ENCODE data around the gene CAPN14. TPM values are rescaled to one million over a fixed set of nuclear protein-coding genes. Genes with fewer than 3 reads are reported as not detected.
A peak's percentile ranks its signal among the peaks of the same experiment; 100 is the strongest.

CAPN14 gene
- total and polyA plus RNA-seq, 4 donors, result 0.03 to 0.26 (median 0.14) TPM

DNA sequence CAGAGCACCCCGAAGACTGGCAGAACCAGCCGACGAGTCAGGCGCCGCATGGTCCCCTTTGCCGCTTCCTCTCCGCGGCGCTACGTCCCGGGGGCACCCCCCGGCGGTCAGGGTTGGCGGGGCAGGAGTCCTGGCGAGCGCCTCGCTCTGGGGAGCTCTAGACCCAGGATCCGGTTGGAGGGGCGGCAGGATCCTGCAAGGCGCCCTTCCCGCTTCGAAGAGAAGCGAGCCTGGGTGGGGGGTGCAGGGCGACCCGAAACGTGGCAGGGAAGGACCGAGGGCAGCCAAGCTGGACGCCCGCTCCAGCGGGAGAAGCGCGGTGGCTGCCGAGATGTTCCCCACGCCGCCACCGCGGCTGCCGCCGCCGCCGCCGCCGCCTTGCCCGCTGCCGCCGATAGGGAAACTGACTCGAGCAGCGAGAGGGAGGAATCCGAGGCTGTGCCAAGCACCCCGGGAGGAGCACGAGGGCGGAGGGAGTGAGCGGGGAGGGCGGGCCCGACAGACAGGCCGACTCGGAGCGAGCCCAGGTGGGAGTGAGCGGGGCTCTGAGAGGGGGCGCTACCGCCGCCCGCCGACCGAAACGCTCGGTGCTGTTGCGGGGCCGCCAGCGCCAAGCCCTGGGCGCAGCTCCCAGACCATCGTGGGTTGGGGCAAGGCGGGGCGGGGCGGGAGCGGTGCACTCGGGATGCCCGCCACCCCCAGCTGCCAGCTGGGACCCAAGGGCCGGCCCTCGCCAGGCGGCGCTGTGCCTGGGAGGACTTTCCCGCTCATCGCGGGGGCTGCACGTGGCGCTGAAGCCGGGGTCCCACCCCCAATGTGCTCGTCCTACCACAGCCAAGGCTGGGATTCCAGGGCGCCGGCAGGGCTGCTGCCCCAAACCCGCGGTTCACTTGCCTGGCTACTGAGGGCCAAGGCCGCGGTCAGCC is 79.0 kb downstream of the CAPN14 start, which contains the start of gene GALNT14:
TSS of gene GALNT14 (minus strand) at position 404 of the 926 bp plus-strand sequence. CDS start at position 50, 354 bp downstream.
- H3K4me3 ChIP-seq, result peak within 1 kb of the TSS; percentile 51
- H3K9ac ChIP-seq (ENCODE audit: insufficient read depth in 1 of 2, low read length in 2 of 2), result no peak within 1 kb of the TSS
- no peak within 1 kb of the TSS for H3K27ac ChIP-seq (ENCODE audit: low read depth in 1 of 2, low read length in 1 of 2)
- no peak for TF ChIP-seq CTCF (IDR thresholded peaks at IDR 0.05; ENCODE audit: control extremely low read depth, extremely low read depth)
- DNase-seq (peak; percentile 66 to 70 (median 69)), ATAC-seq (ENCODE audit: insufficient read depth, low FRiP score) (peak; percentile 61)
- 2% methylated on average over 63 to 95 of the region's 95 CpGs for WGBS, 2 donors
- no peaks in the 10 kb centered on the region for H3K36me3 ChIP-seq (ENCODE audit: control insufficient read depth in 4 of 4, insufficient read depth in 4 of 4, low read length in 4 of 4)
- H3K27me3 ChIP-seq (ENCODE audit: control insufficient read depth in 3 of 3, insufficient read depth in 3 of 3, low read length in 2 of 3), result peaks cover 0 to 46% (median 38%) of the 10 kb centered on the region in 3 donors
- peaks cover 0 to 11% (median 0%) of the 10 kb centered on the region in 5 donors for H3K4me1 ChIP-seq (ENCODE audit: control insufficient read depth in 5 of 5, insufficient read depth in 5 of 5, low read length in 5 of 5)
- peaks cover 0 to 2% (median 0%) of the 10 kb centered on the region in 4 donors for H3K9me3 ChIP-seq (ENCODE audit: control insufficient read depth in 4 of 4, insufficient read depth in 3 of 4, low read length in 3 of 4)

DNA sequence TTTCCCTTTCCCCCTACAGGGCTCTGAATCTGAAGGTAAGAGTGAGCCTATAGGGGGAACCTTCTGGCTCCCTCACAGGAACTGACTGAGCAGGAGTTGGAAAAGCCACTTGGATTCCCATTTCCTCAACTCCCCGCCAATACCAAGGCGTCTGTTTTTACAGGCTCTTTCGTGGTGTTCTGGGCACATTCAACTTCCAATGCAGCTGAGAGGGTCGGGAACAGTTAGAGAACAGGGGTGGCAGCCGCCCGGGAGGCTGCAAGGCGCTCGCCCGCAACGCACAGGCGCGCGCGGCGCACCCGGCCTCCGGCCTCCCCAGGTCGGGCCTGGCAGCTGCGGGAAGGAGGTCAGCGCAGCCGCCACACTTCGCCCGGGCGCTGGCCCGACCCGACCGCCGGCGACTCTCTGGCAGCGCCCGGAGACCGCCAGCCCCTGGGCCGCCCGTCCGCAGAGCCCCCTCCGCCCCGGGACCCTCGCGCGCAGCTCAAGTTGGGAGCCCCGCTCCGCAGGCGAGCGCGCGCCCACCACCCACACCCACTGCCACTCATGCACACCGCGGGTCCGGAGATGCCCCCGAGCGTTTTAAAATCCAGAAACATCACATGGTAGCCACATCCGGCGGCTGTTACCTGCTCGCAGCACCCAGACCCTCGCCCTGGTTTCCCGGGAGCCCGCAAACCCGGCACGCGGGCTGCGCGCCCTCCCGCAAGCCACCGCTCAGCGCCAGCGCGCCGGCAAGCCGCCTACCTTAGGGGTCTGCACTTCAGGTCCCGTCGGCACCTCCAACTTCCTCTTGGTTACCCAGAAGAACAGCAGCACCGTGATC is 79.9 kb downstream of the CAPN14 start:
- Histone ChIP-seq H3K9me3 (ENCODE audit: control insufficient read depth in 4 of 4, insufficient read depth in 3 of 4, low read length in 3 of 4) (peaks cover 0 to 2% (median 0%) of the 10 kb centered on the region in 4 donors), H3K36me3 (ENCODE audit: control insufficient read depth in 4 of 4, insufficient read depth in 4 of 4, low read length in 4 of 4) (no peaks in the 10 kb centered on the region), H3K27me3 (ENCODE audit: control insufficient read depth in 3 of 3, insufficient read depth in 3 of 3, low read length in 2 of 3) (peaks cover 0 to 45% (median 36%) of the 10 kb centered on the region in 3 donors), H3K4me3 (peak overlapping the region; percentile 51), H3K4me1 (ENCODE audit: control insufficient read depth in 5 of 5, insufficient read depth in 5 of 5, low read length in 5 of 5) (peaks cover 0 to 11% (median 0%) of the 10 kb centered on the region in 5 donors), H3K27ac (ENCODE audit: low read depth in 1 of 2, low read length in 1 of 2) (no peak overlapping the region), H3K9ac (ENCODE audit: insufficient read depth in 1 of 2, low read length in 2 of 2) (no peak overlapping the region)
- ATAC-seq (ENCODE audit: insufficient read depth, low FRiP score) (no peak), DNase-seq (peak in 2 of 3 donors; percentile 26 to 30)
- TF ChIP-seq CTCF (IDR thresholded peaks at IDR 0.05; ENCODE audit: control extremely low read depth, extremely low read depth), result no peak
- WGBS, 2 donors, result 0 to 2% methylated on average over 69 to 72 of the region's 72 CpGs

GRCh38 chr2:31136732-31137131 is 80.6 kb downstream of the CAPN14 start:
- DNase-seq (peak in 1 of 3 donors; percentile 5), ATAC-seq (ENCODE audit: insufficient read depth, low FRiP score) (no peak)
- Histone ChIP-seq H3K4me1 (ENCODE audit: control insufficient read depth in 5 of 5, insufficient read depth in 5 of 5, low read length in 5 of 5) (peaks cover 0 to 11% (median 0%) of the 10 kb centered on the region in 5 donors), H3K27me3 (ENCODE audit: control insufficient read depth in 3 of 3, insufficient read depth in 3 of 3, low read length in 2 of 3) (peaks cover 0 to 42% (median 33%) of the 10 kb centered on the region in 3 donors), H3K4me3 (no peak overlapping the region), H3K9me3 (ENCODE audit: control insufficient read depth in 4 of 4, insufficient read depth in 3 of 4, low read length in 3 of 4) (peaks cover 0 to 2% (median 0%) of the 10 kb centered on the region in 4 donors), H3K36me3 (ENCODE audit: control insufficient read depth in 4 of 4, insufficient read depth in 4 of 4, low read length in 4 of 4) (no peaks in the 10 kb centered on the region), H3K27ac (ENCODE audit: low read depth in 1 of 2, low read length in 1 of 2) (no peak overlapping the region), H3K9ac (ENCODE audit: insufficient read depth in 1 of 2, low read length in 2 of 2) (no peak overlapping the region)
- 26 to 36% methylated on average over 10 of the region's 10 CpGs for WGBS, 2 donors
- TF ChIP-seq CTCF (IDR thresholded peaks at IDR 0.05; ENCODE audit: control extremely low read depth, extremely low read depth), result no peak

Measured in lung (tissue), 12 donors.